HepG2 (cell line): ENCODE measurements around the gene RABGAP1L. TPM values are rescaled to one million over a fixed set of nuclear protein-coding genes. Genes with fewer than 3 reads are reported as not detected.
A peak's percentile ranks its signal among the peaks of the same experiment; 100 is the strongest.

Experiments used
- ATAC-seq: fragments of 200-7000 bp; cut with Tn5 transposase; 3 replicates; pipeline ENCODE4 v1.9.1; 2020; ENCODE audit warnings: mild to moderate bottlenecking, moderate library complexity
- BruUV-seq: library from RNA; stranded (reverse); fragments of 400-500 nt; replicated peaks from 2 replicates; lab custom pipeline; 2021; lab: Mats Ljungman, UMichigan
- CTCF ChIA-PET: fragments of 300-600 bp; formaldehyde crosslinking; extraction: SDS; loops from one replicate; lab custom pipeline; 2021; ENCODE audit warnings: low total read pairs, inconsistent platforms, low intra/inter-chr PET ratio; lab: Yijun Ruan, JAX
- POLR2A ChIA-PET: fragments of 350-600 bp; sonication (Branson Sonifier 250); formaldehyde crosslinking; loops from one replicate; lab custom pipeline; 2020; ENCODE audit warnings: antibody characterized with exemption, inconsistent platforms; lab: Yijun Ruan, JAX
- DNase-seq: peaks from one replicate; pipeline ENCODE4 v3.0.0-alpha.2; 2015; ENCODE audit warnings: low spot score
- FAIRE-seq: peaks from 3 replicates; lab custom pipeline; 2011; peaks lifted over from hg19 to GRCh38; lab: Jason Lieb, UNC
- H2AFZ ChIP-seq: one replicate; pipeline ENCODE4 v1.6.1; 2011; ENCODE audit warnings: low read length, inconsistent platforms
- H3K27ac ChIP-seq: fragments of 300-600 bp; 3 replicates; pipeline ENCODE4 v1.8.0; 2011; ENCODE audit warnings: mixed run types, mild to moderate bottlenecking, mixed read lengths, low read length, inconsistent platforms; ENCODE audit not compliant: insufficient read depth; ENCODE audit errors: extremely low read length
- H3K27me3 ChIP-seq, 2 experiments: fragments of 200-600 bp in 1 of 2; 2 replicates in 1 of 2; 3 replicates in 1 of 2; pipeline versions ENCODE4 v1.6.0 to v1.8.0; 2011; ENCODE audit warnings: low read length in 2 of 2, mild to moderate bottlenecking in 2 of 2, moderate library complexity in 2 of 2, inconsistent platforms in 1 of 2; ENCODE audit not compliant: insufficient read depth in 2 of 2, control insufficient read depth in 1 of 2
- H3K36me3 ChIP-seq, 2 experiments: fragments of 200-600 bp in 1 of 2; replicated peaks in 1 of 2; 2 replicates in 1 of 2; 3 replicates in 1 of 2; pipeline versions ENCODE4 v1.5.1 to v1.8.0; 2011; ENCODE audit warnings: low read length in 2 of 2, inconsistent platforms in 1 of 2; ENCODE audit not compliant: insufficient read depth in 2 of 2, control insufficient read depth in 1 of 2
- H3K4me1 ChIP-seq: 2 replicates; pipeline ENCODE4 v1.5.1; 2012; ENCODE audit warnings: low read length, inconsistent platforms; ENCODE audit not compliant: insufficient read depth
- H3K4me2 ChIP-seq: 2 replicates; pipeline ENCODE4 v1.6.0; 2011; ENCODE audit warnings: low read depth, low read length, inconsistent platforms
- H3K4me3 ChIP-seq, 3 experiments: fragments of 200-600 bp in 1 of 3; sonication (generic), shearing (Covaris generic) in 1 of 3; replicated peaks in 1 of 3; 2 replicates each; pipeline ENCODE4 v1.5.1; 2011 to 2016; ENCODE audit warnings: low read length in 3 of 3, inconsistent platforms in 2 of 3, low read depth in 2 of 3, mild to moderate bottlenecking in 2 of 3, control low read depth in 1 of 3, mixed read lengths in 1 of 3; ENCODE audit not compliant: insufficient read depth in 1 of 3
- H3K79me2 ChIP-seq: one replicate; pipeline ENCODE4 v1.6.1; 2011; ENCODE audit warnings: low read length, inconsistent platforms; ENCODE audit not compliant: insufficient read depth
- H3K9ac ChIP-seq: 2 replicates; pipeline ENCODE4 v1.6.0; 2011; ENCODE audit warnings: mild to moderate bottlenecking, low read depth, low read length, inconsistent platforms; ENCODE audit not compliant: insufficient read depth
- H3K9me3 ChIP-seq: 2 replicates; pipeline ENCODE4 v1.5.1; 2012; ENCODE audit warnings: mild to moderate bottlenecking, low read length
- H4K20me1 ChIP-seq: 2 replicates; pipeline ENCODE4 v1.6.0; 2011; ENCODE audit warnings: inconsistent platforms, mild to moderate bottlenecking, low read length, moderate library complexity; ENCODE audit not compliant: insufficient read depth
- CEBPG ChIP-seq: IDR thresholded peaks from 2 replicates; pipeline ENCODE4 v1.6.1; 2016
- FOXJ3 ChIP-seq: sonication (generic); formaldehyde crosslinking; IDR thresholded peaks from 2 replicates; pipeline ENCODE4 v1.4.0; 2020; ENCODE audit warnings: missing genetic modification reagents, mild to moderate bottlenecking, borderline replicate concordance
- IRF2 ChIP-seq: IDR thresholded peaks from 2 replicates; pipeline ENCODE4 v1.6.1; 2018; ENCODE audit warnings: missing genetic modification reagents, missing compliant biosample characterization
- KLF15 ChIP-seq: sonication (generic); formaldehyde crosslinking; IDR thresholded peaks from 2 replicates; pipeline ENCODE4 v1.8.1; 2023; ENCODE audit warnings: borderline replicate concordance, mild to moderate bottlenecking, inconsistent platforms, missing genetic modification reagents, mixed read lengths
- KMT2A ChIP-seq: sonication (generic); formaldehyde crosslinking; IDR thresholded peaks from 2 replicates; pipeline ENCODE4 v1.4.0; 2020; ENCODE audit warnings: missing genetic modification reagents
- MAFF ChIP-seq: IDR thresholded peaks from 2 replicates; pipeline ENCODE4 v1.6.1; 2011; ENCODE audit warnings: low read depth, low read length, improper control_type of control experiment
- MAFK ChIP-seq, 2 experiments: IDR thresholded peaks in 1 of 2; conservative IDR thresholded peaks in 1 of 2; 2 replicates each; pipeline ENCODE4 v1.6.1; 2011; ENCODE audit warnings: improper control_type of control experiment in 2 of 2, low read length in 2 of 2
- SRSF1 ChIP-seq: fragments of 200-400 bp; formaldehyde crosslinking; optimal IDR thresholded peaks from 2 replicates; pipeline ENCODE3; 2017; ENCODE audit warnings: mild to moderate bottlenecking, low read depth, low read length, moderate library complexity
- TEAD3 ChIP-seq: optimal IDR thresholded peaks from 2 replicates; pipeline ENCODE3; 2016; ENCODE audit warnings: borderline replicate concordance
- ZNF225 ChIP-seq: sonication (generic); formaldehyde crosslinking; IDR thresholded peaks from 2 replicates; pipeline ENCODE4 v1.4.0; 2020; ENCODE audit warnings: mild to moderate bottlenecking, missing genetic modification reagents
- ZNF292 ChIP-seq: sonication (generic); formaldehyde crosslinking; IDR thresholded peaks from 2 replicates; pipeline ENCODE4 v1.8.1; 2022; ENCODE audit warnings: mild to moderate bottlenecking, low read depth, missing genetic modification reagents, borderline replicate concordance
- ZNF30 ChIP-seq: sonication (generic); formaldehyde crosslinking; IDR thresholded peaks from 2 replicates; pipeline ENCODE4 v1.5.0; 2020; ENCODE audit warnings: mild to moderate bottlenecking, missing genetic modification reagents
- ZNF337 ChIP-seq: sonication (generic); formaldehyde crosslinking; IDR thresholded peaks from 2 replicates; pipeline ENCODE4 v1.5.1; 2020; ENCODE audit warnings: missing genetic modification reagents, low read depth, mild to moderate bottlenecking, borderline replicate concordance
- ZNF747 ChIP-seq: sonication (generic); formaldehyde crosslinking; IDR thresholded peaks from 2 replicates; pipeline ENCODE4 v1.8.1; 2023; ENCODE audit warnings: missing genetic modification reagents, mild to moderate bottlenecking, borderline replicate concordance
- in situ Hi-C: cut with HindIII; loops from 2 replicates; pipeline ENCODE4 v1.10.0; 2017; ENCODE audit warnings: low pct_unique_long_range_greater_than_20kb; ENCODE audit not compliant: extremely low pct_ligation_motif_present
- intact Hi-C: fragments of 100-400 bp; cut with micrococcal nuclease; formaldehyde crosslinking; loops from one replicate; pipeline ENCODE4 v1.10.0; 2022; ENCODE audit not compliant: unreplicated experiment
- polyA plus RNA-seq, 8 experiments: library from polyadenylated mRNA; depleted of rRNA in 3 of 8; stranded (reverse) in 7 of 8; unstranded in 1 of 8; fragments of >200 nt; fragmentation: Illumina TruSeq in 4 of 8; extraction: Trizol in 4 of 8; gene quantifications; 2 replicates each; pipeline versions ENCODE4 v1.2.1 to v1.2.3, GENCODE V29; 2011 to 2016; ENCODE audit warnings: low read depth in 4 of 8, missing spikeins in 1 of 8, mixed read lengths in 1 of 8; ENCODE audit not compliant: insufficient read depth in 1 of 8
- total RNA-seq, 5 experiments: library from RNA; depleted of rRNA; stranded (reverse); fragments of >200 nt; fragmentation: Illumina TruSeq; extraction: Trizol; gene quantifications; 2 replicates each; pipeline ENCODE4 v1.2.3, GENCODE V29; 2016; ENCODE audit warnings: low read depth in 1 of 5
- TF ChIP-seq, protein P1 (sequence below): sonication (generic); formaldehyde crosslinking; IDR thresholded peaks from 2 replicates; pipeline ENCODE4 v1.4.0; 2020; ENCODE audit warnings: mild to moderate bottlenecking, missing genetic modification reagents
- TF ChIP-seq, protein P2 (sequence below): sonication (generic); formaldehyde crosslinking; IDR thresholded peaks from 2 replicates; pipeline ENCODE4 v1.4.0; 2020; ENCODE audit warnings: missing genetic modification reagents, low read depth, mild to moderate bottlenecking, borderline replicate concordance
- TF ChIP-seq, protein P3 (sequence below): fragments of 450-650 bp; IDR thresholded peaks from 2 replicates; pipeline ENCODE4 v1.6.1; 2016

RABGAP1L gene
- total and polyA plus RNA-seq, 2 of the 13 experiments (the other 11 are each of a cell fraction or from before 2014, with no cell fraction given) = 7.9 to 22.6 TPM

DNA sequence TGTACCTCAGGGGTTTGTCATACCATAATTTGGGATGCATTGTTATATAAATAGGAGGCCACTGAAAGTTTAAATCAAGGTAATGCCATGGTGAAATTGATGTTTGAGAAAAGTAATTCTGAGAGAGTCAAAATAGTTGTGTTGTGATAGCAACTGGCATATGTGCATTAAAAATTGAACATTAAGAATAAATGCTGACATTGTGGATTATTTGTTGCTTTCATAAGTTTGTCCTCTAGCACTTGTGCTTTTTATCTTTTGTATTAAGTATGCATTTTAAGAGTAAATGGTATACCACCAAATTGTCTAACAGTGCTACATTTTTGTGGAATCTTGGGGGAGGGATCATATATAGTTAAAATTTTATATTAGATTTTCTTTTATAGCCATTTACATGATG lies 564.5 kb downstream of the RABGAP1L start:
- H3K27ac ChIP-seq = no peak overlapping the region
- no TSS peak for BruUV-seq
- POLR2A ChIA-PET = no interaction called here
- no peaks in the 10 kb centered on the region for H4K20me1 ChIP-seq
- intact Hi-C loops = no loop called here
- no peaks in the 10 kb centered on the region for H3K9me3 ChIP-seq
- H3K79me2 ChIP-seq = no peaks in the 10 kb centered on the region
- H3K27me3 ChIP-seq = no peaks in the 10 kb centered on the region
- no peak overlapping the region for H3K9ac ChIP-seq
- H3K36me3 ChIP-seq = no peaks in the 10 kb centered on the region
- ATAC-seq (no peak), FAIRE-seq (no peak), DNase-seq (no peak)
- H3K4me3 ChIP-seq = no peak overlapping the region
- H2AFZ ChIP-seq = no peak overlapping the region
- H3K4me1 ChIP-seq = peaks cover 43% of the 10 kb centered on the region
- CTCF ChIA-PET = no interaction called here
- no peak overlapping the region for H3K4me2 ChIP-seq
- in situ Hi-C loops = no loop called here
- TF ChIP-seq MAFF (peak; percentile 79; the same call in 1 of the 2 replicates), FOXJ3 (CRISPR knock-in tag) (no peak), MAFK (conservative IDR thresholded peaks at IDR 0.05 in 1 of 2, IDR thresholded peaks at IDR 0.05 in 1 of 2; ENCODE audit: low read length in 2 of 2) (peak; percentile 74 to 87)

DNA sequence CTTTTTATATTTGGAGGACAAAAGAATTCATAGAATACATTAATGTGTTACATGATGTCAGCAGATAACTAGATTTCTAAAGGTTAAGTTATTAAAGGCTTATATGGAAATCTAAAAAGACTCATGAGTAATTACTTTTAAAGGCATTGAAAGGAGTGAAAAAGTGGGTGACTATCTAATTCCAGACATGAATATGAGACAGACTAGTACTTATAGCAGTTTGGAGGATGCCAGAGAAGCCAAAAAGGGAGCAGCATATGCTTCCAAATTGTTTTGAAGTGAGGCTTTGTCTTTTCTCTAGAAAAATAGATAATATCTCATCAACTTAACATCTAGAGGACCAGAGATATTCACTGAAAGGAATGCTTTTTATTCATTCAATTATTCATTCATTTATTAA lies 564.9 kb downstream of the RABGAP1L start:
- in situ Hi-C loops = no loop called here
- POLR2A ChIA-PET = no interaction called here
- TF ChIP-seq ZNF337 (CRISPR knock-in tag) (no peak), KMT2A (CRISPR knock-in tag) (no peak), ZNF30 (CRISPR knock-in tag) (no peak), SRSF1 (no peak), CEBPG (CRISPR knock-in tag) (no peak), IRF2 (no peak), ZNF747 (CRISPR knock-in tag) (no peak), TEAD3 (CRISPR knock-in tag) (no peak), ZNF292 (CRISPR knock-in tag) (no peak), ZNF225 (CRISPR knock-in tag) (no peak), KLF15 (no peak)
- TF ChIP-seq, protein P1, sequence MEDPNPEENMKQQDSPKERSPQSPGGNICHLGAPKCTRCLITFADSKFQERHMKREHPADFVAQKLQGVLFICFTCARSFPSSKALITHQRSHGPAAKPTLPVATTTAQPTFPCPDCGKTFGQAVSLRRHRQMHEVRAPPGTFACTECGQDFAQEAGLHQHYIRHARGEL (CRISPR knock-in tag) = no peak
- TF ChIP-seq, protein P2, sequence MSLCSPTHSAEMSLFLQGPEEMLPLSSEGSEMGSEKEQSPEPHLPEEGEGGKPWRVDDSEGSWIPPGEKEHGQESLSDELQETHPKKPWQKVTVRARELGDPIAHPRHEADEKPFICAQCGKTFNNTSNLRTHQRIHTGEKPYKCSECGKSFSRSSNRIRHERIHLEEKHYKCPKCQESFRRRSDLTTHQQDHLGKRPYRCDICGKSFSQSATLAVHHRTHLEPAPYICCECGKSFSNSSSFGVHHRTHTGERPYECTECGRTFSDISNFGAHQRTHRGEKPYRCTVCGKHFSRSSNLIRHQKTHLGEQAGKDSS (CRISPR knock-in tag) = no peak
- TF ChIP-seq, protein P3, sequence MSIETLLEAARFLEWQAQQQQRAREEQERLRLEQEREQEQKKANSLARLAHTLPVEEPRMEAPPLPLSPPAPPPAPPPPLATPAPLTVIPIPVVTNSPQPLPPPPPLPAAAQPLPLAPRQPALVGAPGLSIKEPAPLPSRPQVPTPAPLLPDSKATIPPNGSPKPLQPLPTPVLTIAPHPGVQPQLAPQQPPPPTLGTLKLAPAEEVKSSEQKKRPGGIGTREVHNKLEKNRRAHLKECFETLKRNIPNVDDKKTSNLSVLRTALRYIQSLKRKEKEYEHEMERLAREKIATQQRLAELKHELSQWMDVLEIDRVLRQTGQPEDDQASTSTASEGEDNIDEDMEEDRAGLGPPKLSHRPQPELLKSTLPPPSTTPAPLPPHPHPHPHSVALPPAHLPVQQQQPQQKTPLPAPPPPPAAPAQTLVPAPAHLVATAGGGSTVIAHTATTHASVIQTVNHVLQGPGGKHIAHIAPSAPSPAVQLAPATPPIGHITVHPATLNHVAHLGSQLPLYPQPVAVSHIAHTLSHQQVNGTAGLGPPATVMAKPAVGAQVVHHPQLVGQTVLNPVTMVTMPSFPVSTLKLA = no peak

More for the DNA sequence above, 564.9 kb downstream of the RABGAP1L start:
- no peak for FAIRE-seq
- CTCF ChIA-PET = no interaction called here
- no peaks in the 10 kb centered on the region for H4K20me1 ChIP-seq
- no peak overlapping the region for H3K4me2 ChIP-seq
- H3K9ac ChIP-seq = no peak overlapping the region
- no peaks in the 10 kb centered on the region for H3K27me3 ChIP-seq
- no peak overlapping the region for H3K27ac ChIP-seq
- H3K36me3 ChIP-seq = no peaks in the 10 kb centered on the region
- no peaks in the 10 kb centered on the region for H3K79me2 ChIP-seq
- H3K4me3 ChIP-seq = no peak overlapping the region
- H3K9me3 ChIP-seq = no peaks in the 10 kb centered on the region
- H2AFZ ChIP-seq = no peak overlapping the region
- BruUV-seq = no TSS peak
- ATAC-seq = no peak
- DNase-seq = no peak
- peaks cover 42% of the 10 kb centered on the region for H3K4me1 ChIP-seq
- intact Hi-C loops = no loop called here
